GM21737 (cell line): Measurements from ENCODE around the gene CAMSAP1.

ENCODE experiments used
- ATAC-seq: cut with Tn5 transposase; IDR thresholded peaks from one replicate; pipeline ENCODE4 v1.9.1; 2021; ENCODE audit warnings: mild to moderate bottlenecking, moderate library complexity; ENCODE audit not compliant: unreplicated experiment

CAMSAP1 gene

GRCh38 chr9:135815413-135815812, 91.9 kb downstream of the CAMSAP1 start:
- no peak for ATAC-seq

DNA sequence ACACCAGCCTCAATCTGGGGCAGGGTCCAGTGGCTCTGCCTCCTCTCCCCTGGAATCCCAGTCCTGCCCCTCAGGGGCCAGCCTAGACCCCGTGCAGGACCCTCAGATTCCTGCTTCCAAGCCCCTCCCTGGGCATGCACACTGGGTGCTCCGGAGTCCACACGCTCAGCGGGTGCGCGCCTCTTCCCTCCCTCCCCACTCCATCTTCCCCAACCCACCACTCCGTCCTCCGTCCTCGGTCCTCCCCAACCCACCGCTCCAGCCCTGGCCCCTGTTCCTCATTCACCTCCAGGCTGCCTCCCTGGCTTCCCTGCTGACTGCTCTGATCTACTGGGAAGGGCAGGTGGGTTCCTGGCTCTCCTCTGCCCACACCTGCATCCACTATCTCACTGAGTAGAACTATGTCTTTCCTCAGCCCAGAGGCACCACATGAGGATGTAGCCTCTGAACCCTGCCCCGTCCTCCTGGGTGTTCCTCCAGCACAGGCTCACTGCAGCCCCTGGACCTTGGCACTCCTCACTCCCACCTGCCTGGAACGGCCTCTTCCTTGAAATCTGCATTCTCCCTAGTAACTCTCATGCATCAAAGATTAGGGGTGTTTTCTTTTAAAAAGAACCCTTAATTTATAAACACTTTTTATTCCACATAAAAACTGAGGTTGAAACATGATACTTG, 92.8 kb downstream of the CAMSAP1 start:
- no peak for ATAC-seq

DNA sequence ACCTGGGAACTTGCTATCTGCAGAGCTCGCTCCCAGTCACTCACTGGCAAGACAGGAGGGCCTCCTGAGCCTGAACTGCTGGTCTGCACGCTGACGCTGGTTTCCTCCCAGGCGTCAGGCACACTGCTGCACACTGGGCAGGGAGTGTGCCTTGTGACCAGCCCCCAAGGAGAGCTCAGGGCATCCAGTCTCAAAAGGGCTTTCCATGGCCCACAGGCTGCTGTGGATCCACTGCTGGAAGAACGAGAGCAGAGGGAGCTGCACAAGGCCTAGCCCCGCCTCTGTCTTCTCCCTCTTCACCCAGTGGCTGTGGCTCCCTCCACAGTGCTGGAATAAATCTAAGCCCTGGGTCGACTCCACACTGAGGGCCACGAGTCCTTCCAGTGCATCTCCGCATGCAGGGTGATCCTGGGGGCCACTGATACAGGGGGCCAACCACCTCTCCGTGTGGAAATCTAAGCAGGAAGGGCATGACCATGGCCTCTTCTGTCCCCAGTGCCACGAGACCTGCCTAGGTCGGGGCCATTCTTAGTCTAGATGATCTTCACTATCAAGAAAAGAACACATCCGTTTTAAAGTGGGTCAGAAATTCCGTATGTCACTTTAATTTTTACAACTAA, 93.6 kb downstream of the CAMSAP1 start:
- ATAC-seq: no peak

DNA sequence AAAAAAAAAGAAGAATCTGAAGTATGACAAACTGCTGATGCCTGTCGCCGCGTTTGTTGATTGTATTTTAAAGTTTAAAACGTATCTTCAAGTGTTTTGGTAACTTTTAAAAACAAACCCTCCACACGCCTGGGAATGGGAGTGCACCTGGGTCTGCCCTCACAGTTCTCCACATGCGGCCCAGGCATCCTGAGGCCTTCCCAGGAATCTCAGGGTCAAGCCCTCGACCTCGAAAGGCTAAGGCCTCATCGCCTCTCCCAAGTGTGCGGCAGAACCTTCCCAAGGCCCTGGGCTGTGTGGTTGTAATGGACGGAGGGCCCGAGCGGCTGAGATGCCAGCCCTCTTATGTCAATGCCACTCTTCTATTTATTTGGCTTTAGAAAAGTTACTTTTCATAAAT, 94.4 kb downstream of the CAMSAP1 start:
- ATAC-seq: no peak

- no peak for ATAC-seq
These were observed 95.5 kb downstream of the CAMSAP1 start for GRCh38 chr9:135811801-135812200.

DNA sequence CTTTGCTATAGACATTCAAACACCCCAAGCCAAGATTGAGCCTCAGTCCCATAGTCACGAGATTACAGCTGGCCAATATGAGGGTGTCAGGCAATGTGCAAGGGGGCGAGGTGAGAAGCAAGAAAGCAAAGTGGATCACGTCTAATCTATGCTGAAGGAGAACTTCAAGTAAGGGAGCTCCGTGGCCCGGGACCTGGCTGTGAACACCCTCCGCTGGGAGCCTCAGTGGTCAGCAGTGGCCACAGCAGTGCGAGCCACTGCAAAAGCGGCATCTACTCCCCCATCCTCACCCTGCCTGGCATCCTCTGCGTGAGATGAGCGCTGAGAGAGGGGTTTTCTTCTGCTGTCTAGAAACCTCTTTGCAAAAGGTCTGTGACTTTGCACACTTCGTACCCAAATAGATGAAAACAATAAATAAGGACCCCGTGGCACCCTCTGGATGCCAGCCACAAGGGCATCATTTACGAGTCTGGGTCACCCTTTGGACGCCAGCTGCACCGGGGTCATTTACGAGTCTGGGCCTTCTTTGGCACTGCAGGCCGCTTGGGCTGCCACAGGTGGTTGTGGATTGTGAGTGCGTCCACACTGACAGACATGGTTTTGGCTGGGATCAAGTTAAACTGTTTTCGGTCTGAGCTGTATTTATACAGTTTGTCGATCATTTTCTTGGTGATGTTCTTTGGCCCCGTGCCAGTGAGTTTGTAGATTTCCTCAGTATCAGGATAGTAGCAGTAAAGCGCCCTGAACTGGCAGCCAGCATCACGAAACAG, 96.4 kb downstream of the CAMSAP1 start:
- no peak for ATAC-seq

- ATAC-seq: no peak
These were observed 98.2 kb downstream of the CAMSAP1 start for GRCh38 chr9:135809166-135809565.

DNA sequence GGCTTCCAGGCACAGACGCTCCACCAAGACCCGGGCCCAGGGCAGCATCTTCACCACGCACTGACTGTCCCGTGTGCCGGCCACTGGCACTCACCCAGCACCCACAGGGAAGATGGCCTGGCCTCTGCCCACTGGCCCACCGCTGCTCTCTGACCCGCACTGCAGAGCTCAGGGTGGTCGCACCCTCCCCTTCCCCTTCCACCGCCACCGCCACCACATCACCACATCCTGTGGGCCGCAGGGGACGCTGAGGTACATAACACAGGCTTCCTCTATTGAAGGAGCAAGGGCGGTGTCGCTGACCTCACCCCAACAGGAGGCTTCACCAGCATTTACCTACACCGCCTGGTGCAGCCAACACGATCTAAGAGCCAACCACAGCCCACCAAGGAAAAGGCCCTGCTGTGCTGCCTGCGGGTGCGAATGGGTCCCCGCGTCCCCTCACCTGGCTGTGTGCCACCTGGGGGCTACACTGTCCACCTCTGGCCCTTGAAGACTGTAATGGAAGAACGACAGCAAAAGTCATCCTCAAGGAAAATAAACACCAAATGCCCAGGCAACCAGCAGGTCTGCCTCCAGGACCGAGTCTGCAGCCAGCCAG, 101.8 kb downstream of the CAMSAP1 start:
- no peak for ATAC-seq

GRCh38 chr9:135804581-135805421, 102.5 kb downstream of the CAMSAP1 start:
- no peak for ATAC-seq

- ATAC-seq: no peak
These were observed 103.9 kb downstream of the CAMSAP1 start for GRCh38 chr9:135803441-135803840.

DNA sequence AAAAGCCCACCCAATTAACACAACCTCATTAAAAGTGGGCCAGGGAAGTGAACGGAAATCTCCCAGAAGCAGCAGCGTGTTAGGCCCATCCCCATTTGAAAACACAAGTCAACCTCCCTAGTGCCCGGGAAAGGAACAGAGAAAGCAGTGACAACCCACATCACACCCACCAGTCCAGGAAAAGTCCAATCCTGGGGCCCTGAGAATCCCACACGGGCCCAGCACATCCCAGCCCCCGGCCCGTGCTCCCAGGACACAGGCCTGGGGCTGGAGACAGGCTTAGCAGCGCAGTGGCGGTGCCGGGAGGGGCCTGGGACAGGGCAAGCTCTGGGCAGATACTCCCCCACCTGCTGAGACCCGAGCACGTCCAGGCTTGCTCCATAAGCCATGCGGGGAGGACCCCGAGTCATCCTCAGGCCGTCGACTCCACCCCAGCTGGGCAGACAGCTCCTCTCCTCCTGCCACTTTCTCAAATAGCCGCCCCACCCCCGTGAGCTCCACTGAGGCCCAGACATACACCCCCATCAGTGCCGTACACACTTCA, 104.4 kb downstream of the CAMSAP1 start:
- ATAC-seq: no peak

- no peak for ATAC-seq
These were observed 106.3 kb downstream of the CAMSAP1 start for GRCh38 chr9:135801070-135801469.

GRCh38 chr9:135799261-135799660, 108.1 kb downstream of the CAMSAP1 start:
- ATAC-seq: no peak

- no peak for ATAC-seq
These were observed 109.1 kb downstream of the CAMSAP1 start for GRCh38 chr9:135798263-135798585.

DNA sequence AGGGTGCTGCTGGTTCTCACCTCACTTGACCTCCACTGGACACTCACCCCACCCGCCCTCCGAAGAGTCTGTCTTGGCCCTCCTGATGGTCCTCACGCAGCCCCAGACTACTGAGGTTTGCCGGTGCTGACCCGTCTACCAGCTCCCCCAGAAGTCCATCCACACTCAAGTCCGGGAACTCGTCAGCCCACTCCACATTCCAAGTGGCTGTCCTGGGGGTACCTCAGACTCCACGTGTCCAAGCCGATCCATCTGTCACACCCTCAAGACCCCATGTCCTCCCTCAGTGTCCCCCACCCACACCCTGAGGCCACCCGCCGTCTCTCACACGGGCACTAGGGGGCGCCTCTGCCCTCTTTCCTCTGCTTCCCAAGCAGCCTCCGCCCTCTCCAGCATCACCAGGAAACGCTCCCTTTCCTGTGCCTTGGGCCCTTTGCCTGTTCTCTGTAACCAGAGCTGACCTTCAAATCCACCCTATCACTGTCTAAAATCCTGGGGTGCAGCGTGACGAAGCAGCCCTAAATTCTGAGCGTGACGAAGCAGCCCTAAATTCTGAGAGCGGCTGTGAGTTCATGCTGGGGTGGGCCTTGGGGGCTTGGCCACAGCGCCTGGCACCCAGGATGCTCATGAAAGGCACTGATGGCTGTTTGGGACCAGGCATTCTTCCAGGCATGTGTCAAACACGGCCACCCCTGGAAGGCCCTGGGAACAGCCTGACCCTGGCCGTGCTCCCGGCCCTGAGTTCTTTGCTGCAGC, 109.7 kb downstream of the CAMSAP1 start:
- no peak for ATAC-seq

- ATAC-seq: no peak
These were observed 110.4 kb downstream of the CAMSAP1 start for GRCh38 chr9:135796784-135797485.

GRCh38 chr9:135795391-135795790, 112.0 kb downstream of the CAMSAP1 start:
- ATAC-seq: no peak

DNA sequence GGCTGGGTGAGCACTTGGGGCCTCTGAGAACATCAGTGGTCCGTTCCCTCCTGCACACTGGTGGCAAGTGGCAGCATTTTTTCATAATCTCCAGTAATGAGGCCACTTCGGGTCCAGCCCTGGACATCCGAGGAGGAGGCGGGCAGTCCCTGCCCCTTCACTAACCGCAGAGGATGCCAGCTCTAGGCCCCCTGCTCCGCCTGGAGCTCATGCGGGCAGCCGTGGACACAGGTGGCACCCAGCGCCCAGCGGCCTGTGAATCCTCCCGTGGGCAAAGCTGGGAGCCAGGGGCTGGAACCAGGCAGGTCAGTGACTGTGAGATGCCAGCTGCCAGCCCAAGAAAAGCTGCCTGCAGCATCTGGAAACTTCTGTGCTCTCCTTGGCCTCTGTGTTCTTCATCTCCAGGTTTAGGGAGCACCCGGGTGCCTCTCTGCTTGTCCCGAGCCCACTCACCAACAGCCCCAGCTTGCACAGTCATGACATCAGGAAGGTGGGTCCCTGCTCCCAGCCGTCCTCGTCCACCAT, 112.9 kb downstream of the CAMSAP1 start:
- no peak for ATAC-seq

- ATAC-seq: no peak
These were observed 113.3 kb downstream of the CAMSAP1 start for GRCh38 chr9:135794057-135794335.
